ENCODE results near the gene UBE3C.

DNA sequence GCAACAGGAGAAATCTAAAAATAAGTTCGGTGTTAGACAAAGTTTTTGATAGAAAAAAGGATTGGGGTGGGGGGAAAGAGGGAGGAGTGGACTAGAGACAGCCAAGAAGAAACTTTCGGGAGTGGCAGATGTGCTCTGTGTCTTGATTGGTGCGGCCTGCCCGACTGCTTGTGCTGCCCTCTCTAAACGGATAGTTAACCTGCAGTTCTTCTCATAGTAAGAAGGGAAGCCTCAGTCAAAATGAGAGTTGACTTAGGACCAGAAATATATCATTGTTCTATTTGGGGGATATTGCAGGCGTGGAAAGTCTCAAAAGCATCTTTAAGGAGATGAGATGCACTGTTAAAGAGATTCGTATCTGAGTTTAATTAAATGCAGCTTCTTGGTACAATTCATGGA, 39.3 kb downstream of the UBE3C start:
- TF ChIP-seq FOXK2 (IDR thresholded peaks at IDR 0.05), result no peak
- no peak for TF ChIP-seq FOXA1 (IDR thresholded peaks at IDR 0.05)
- TF ChIP-seq BHLHE40 (IDR thresholded peaks at IDR 0.05; ENCODE audit: borderline replicate concordance), result no peak
- no peak for TF ChIP-seq SP1 (IDR thresholded peaks at IDR 0.05)
- TF ChIP-seq ZNF384 (IDR thresholded peaks at IDR 0.05), result no peak
- TF ChIP-seq NFRKB (IDR thresholded peaks at IDR 0.05), result no peak
- no peak for TF ChIP-seq FOXM1 (IDR thresholded peaks at IDR 0.05; ENCODE audit: borderline replicate concordance)
- no peak for TF ChIP-seq SUZ12 (IDR thresholded peaks at IDR 0.05)
- no peak for TF ChIP-seq CTBP1 (IDR thresholded peaks at IDR 0.05; ENCODE audit: borderline replicate concordance)
- no peak for TF ChIP-seq L3MBTL2 (conservative IDR thresholded peaks at IDR 0.05)

Measured in HEK293T (cell line).